ENCODE measurements around the gene CIB1.
A peak's percentile ranks its signal among the peaks of the same experiment; 100 is the strongest.
"Not testable (repeated sequence)": the region's sequence is repeated elsewhere in the genome, so short reads cannot be mapped to it uniquely, and the experiment has no call there.

The CIB1 gene

GRCh38 chr15:90188914-90189748 is 44.6 kb downstream of the CIB1 start:
- Histone ChIP-seq H3K18ac (ENCODE audit: low read length) (no peak overlapping the region), H3K79me1 (ENCODE audit: low read length) (no peaks in the 10 kb centered on the region), H3K79me2 (ENCODE audit: control insufficient read depth, insufficient read depth, low read length) (no peaks in the 10 kb centered on the region), H3K4me1 (ENCODE audit: control insufficient read depth, low read depth, low read length) (no peaks in the 10 kb centered on the region), H3K27me3 (ENCODE audit: insufficient read depth, low read length, poor library complexity) (no peaks in the 10 kb centered on the region), H2BK15ac (replicated peaks; ENCODE audit: low read depth) (no peak overlapping the region), H3K4me3 (ENCODE audit: low read length) (no peak overlapping the region), H3K9ac (ENCODE audit: low read length) (no peak overlapping the region), H4K5ac (ENCODE audit: low read length) (no peak overlapping the region), H3K4ac (ENCODE audit: low read depth, low read length) (no peak overlapping the region), H3K56ac (ENCODE audit: low read length) (no peak overlapping the region), H2BK120ac (ENCODE audit: low read depth, low read length) (no peak overlapping the region), H3K23ac (ENCODE audit: low read length) (no peak overlapping the region), H3K36me3 (ENCODE audit: control insufficient read depth, insufficient read depth, low read length) (no peaks in the 10 kb centered on the region), H4K8ac (ENCODE audit: low read depth, low read length) (no peak overlapping the region), H3K4me2 (ENCODE audit: low read length) (no peak overlapping the region), H3K27ac (ENCODE audit: low read depth, low read length) (no peak overlapping the region), H2BK5ac (ENCODE audit: low read length) (no peak overlapping the region), H2AK5ac (ENCODE audit: low read length) (no peak overlapping the region)
- DNase-seq: no peak
- 100% methylated on average over 1 of the region's 8 CpGs for WGBS (ENCODE audit: extremely low coverage, insufficient coverage, low lambda C conversion rate)

- H2BK15ac ChIP-seq (replicated peaks; ENCODE audit: low read depth); H3K79me1 ChIP-seq (ENCODE audit: low read length); H3K56ac ChIP-seq (ENCODE audit: low read length); H4K8ac ChIP-seq (ENCODE audit: low read depth, low read length); H3K9ac ChIP-seq (ENCODE audit: low read length); H3K36me3 ChIP-seq (ENCODE audit: control insufficient read depth, insufficient read depth, low read length); H4K5ac ChIP-seq (ENCODE audit: low read length); H3K27ac ChIP-seq (ENCODE audit: low read depth, low read length); H3K23ac ChIP-seq (ENCODE audit: low read length); H3K18ac ChIP-seq (ENCODE audit: low read length); H3K4me1 ChIP-seq (ENCODE audit: control insufficient read depth, low read depth, low read length); H2AK5ac ChIP-seq (ENCODE audit: low read length); DNase-seq; H3K27me3 ChIP-seq (ENCODE audit: insufficient read depth, low read length, poor library complexity); H3K4me2 ChIP-seq (ENCODE audit: low read length); H3K79me2 ChIP-seq (ENCODE audit: control insufficient read depth, insufficient read depth, low read length); H3K4ac ChIP-seq (ENCODE audit: low read depth, low read length); H2BK5ac ChIP-seq (ENCODE audit: low read length); H2BK120ac ChIP-seq (ENCODE audit: low read depth, low read length); H3K4me3 ChIP-seq (ENCODE audit: low read length): not testable (repeated sequence)
- WGBS (ENCODE audit: extremely low coverage, insufficient coverage, low lambda C conversion rate): no CpG with 5 or more reads among the region's 7 CpGs
Measured at GRCh38 chr15:90188065-90188464, 45.7 kb downstream of the CIB1 start.

GRCh38 chr15:90187257-90187868 is 46.4 kb downstream of the CIB1 start:
- Histone ChIP-seq H2BK120ac (ENCODE audit: low read depth, low read length) (no peak overlapping the region), H3K9ac (ENCODE audit: low read length) (no peak overlapping the region), H3K36me3 (ENCODE audit: control insufficient read depth, insufficient read depth, low read length) (no peaks in the 10 kb centered on the region), H3K4me3 (ENCODE audit: low read length) (no peak overlapping the region), H3K27me3 (ENCODE audit: insufficient read depth, low read length, poor library complexity) (no peaks in the 10 kb centered on the region), H3K56ac (ENCODE audit: low read length) (no peak overlapping the region), H4K8ac (ENCODE audit: low read depth, low read length) (no peak overlapping the region), H3K4ac (ENCODE audit: low read depth, low read length) (no peak overlapping the region), H3K23ac (ENCODE audit: low read length) (no peak overlapping the region), H2BK15ac (replicated peaks; ENCODE audit: low read depth) (no peak overlapping the region), H4K5ac (ENCODE audit: low read length) (no peak overlapping the region), H3K18ac (ENCODE audit: low read length) (no peak overlapping the region), H3K79me1 (ENCODE audit: low read length) (no peaks in the 10 kb centered on the region), H2AK5ac (ENCODE audit: low read length) (no peak overlapping the region), H2BK5ac (ENCODE audit: low read length) (no peak overlapping the region), H3K27ac (ENCODE audit: low read depth, low read length) (no peak overlapping the region), H3K4me2 (ENCODE audit: low read length) (no peak overlapping the region), H3K79me2 (ENCODE audit: control insufficient read depth, insufficient read depth, low read length) (no peaks in the 10 kb centered on the region), H3K4me1 (ENCODE audit: control insufficient read depth, low read depth, low read length) (no peaks in the 10 kb centered on the region)
- no CpG with 5 or more reads among the region's 8 CpGs for WGBS (ENCODE audit: extremely low coverage, insufficient coverage, low lambda C conversion rate)
- no peak for DNase-seq

GRCh38 chr15:90184786-90185704 is 48.7 kb downstream of the CIB1 start:
- Histone ChIP-seq H3K23ac (ENCODE audit: low read length) (no peak overlapping the region), H3K79me1 (ENCODE audit: low read length) (no peaks in the 10 kb centered on the region), H4K5ac (ENCODE audit: low read length) (no peak overlapping the region), H3K9ac (ENCODE audit: low read length) (peak overlapping the region; percentile 57), H2BK5ac (ENCODE audit: low read length) (no peak overlapping the region), H3K4ac (ENCODE audit: low read depth, low read length) (no peak overlapping the region), H3K27me3 (ENCODE audit: insufficient read depth, low read length, poor library complexity) (no peaks in the 10 kb centered on the region), H3K18ac (ENCODE audit: low read length) (no peak overlapping the region), H2BK15ac (replicated peaks; ENCODE audit: low read depth) (no peak overlapping the region), H3K4me1 (ENCODE audit: control insufficient read depth, low read depth, low read length) (no peaks in the 10 kb centered on the region), H2AK5ac (ENCODE audit: low read length) (no peak overlapping the region), H3K56ac (ENCODE audit: low read length) (peak overlapping the region; percentile 73), H3K79me2 (ENCODE audit: control insufficient read depth, insufficient read depth, low read length) (no peaks in the 10 kb centered on the region), H3K4me3 (ENCODE audit: low read length) (peak overlapping the region; percentile 4), H3K27ac (ENCODE audit: low read depth, low read length) (no peak overlapping the region), H4K8ac (ENCODE audit: low read depth, low read length) (no peak overlapping the region), H3K4me2 (ENCODE audit: low read length) (peak overlapping the region; percentile 48), H2BK120ac (ENCODE audit: low read depth, low read length) (no peak overlapping the region), H3K36me3 (ENCODE audit: control insufficient read depth, insufficient read depth, low read length) (no peaks in the 10 kb centered on the region)
- peak; percentile 56 for DNase-seq
- WGBS (ENCODE audit: extremely low coverage, insufficient coverage, low lambda C conversion rate): no CpG with 5 or more reads among the region's 67 CpGs

- Histone ChIP-seq H3K79me2 (ENCODE audit: control insufficient read depth, insufficient read depth, low read length) (no peaks in the 10 kb centered on the region), H3K18ac (ENCODE audit: low read length) (no peak overlapping the region), H3K79me1 (ENCODE audit: low read length) (no peaks in the 10 kb centered on the region), H4K5ac (ENCODE audit: low read length) (no peak overlapping the region), H3K23ac (ENCODE audit: low read length) (no peak overlapping the region), H3K4me3 (ENCODE audit: low read length) (no peak overlapping the region), H3K56ac (ENCODE audit: low read length) (peak overlapping the region; percentile 67), H3K4ac (ENCODE audit: low read depth, low read length) (no peak overlapping the region), H4K8ac (ENCODE audit: low read depth, low read length) (no peak overlapping the region), H3K9ac (ENCODE audit: low read length) (no peak overlapping the region), H2AK5ac (ENCODE audit: low read length) (no peak overlapping the region), H2BK15ac (replicated peaks; ENCODE audit: low read depth) (no peak overlapping the region), H3K27ac (ENCODE audit: low read depth, low read length) (no peak overlapping the region), H3K27me3 (ENCODE audit: insufficient read depth, low read length, poor library complexity) (no peaks in the 10 kb centered on the region), H2BK5ac (ENCODE audit: low read length) (no peak overlapping the region), H3K4me1 (ENCODE audit: control insufficient read depth, low read depth, low read length) (no peaks in the 10 kb centered on the region), H3K36me3 (ENCODE audit: control insufficient read depth, insufficient read depth, low read length) (no peaks in the 10 kb centered on the region), H2BK120ac (ENCODE audit: low read depth, low read length) (no peak overlapping the region), H3K4me2 (ENCODE audit: low read length) (peak overlapping the region; percentile 48)
- WGBS (ENCODE audit: extremely low coverage, insufficient coverage, low lambda C conversion rate): no CpG with 5 or more reads among the region's 27 CpGs
- no peak for DNase-seq
Measured at GRCh38 chr15:90184119-90184785, 49.5 kb downstream of the CIB1 start.

All from mesendoderm (in vitro differentiated cells).